ENCODE results near the gene CD63.

DNA sequence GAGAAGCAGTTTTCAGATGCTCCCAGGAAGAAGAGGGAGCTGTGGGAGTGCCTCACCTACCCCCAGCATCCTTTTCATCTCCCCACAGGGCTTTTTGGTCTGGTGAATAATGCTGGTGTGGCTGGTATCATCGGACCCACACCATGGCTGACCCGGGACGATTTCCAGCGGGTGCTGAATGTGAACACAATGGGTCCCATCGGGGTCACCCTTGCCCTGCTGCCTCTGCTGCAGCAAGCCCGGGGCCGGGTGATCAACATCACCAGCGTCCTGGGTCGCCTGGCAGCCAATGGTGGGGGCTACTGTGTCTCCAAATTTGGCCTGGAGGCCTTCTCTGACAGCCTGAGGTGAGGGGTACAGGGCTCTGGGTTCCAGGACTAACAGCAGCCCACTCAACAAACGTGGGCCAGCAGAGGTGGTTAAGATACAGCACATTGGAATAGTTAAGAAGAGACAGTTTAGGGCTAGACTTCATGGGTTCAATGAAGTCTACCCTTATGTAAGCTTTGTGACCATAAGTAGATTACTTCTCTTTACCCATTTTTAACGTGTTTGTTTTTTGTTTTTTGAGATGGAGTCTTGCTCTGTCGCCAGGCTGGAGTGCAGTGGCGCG is 7.1 kb downstream of the CD63 start:
- TF ChIP-seq, protein P1, sequence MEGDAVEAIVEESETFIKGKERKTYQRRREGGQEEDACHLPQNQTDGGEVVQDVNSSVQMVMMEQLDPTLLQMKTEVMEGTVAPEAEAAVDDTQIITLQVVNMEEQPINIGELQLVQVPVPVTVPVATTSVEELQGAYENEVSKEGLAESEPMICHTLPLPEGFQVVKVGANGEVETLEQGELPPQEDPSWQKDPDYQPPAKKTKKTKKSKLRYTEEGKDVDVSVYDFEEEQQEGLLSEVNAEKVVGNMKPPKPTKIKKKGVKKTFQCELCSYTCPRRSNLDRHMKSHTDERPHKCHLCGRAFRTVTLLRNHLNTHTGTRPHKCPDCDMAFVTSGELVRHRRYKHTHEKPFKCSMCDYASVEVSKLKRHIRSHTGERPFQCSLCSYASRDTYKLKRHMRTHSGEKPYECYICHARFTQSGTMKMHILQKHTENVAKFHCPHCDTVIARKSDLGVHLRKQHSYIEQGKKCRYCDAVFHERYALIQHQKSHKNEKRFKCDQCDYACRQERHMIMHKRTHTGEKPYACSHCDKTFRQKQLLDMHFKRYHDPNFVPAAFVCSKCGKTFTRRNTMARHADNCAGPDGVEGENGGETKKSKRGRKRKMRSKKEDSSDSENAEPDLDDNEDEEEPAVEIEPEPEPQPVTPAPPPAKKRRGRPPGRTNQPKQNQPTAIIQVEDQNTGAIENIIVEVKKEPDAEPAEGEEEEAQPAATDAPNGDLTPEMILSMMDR (IDR thresholded peaks at IDR 0.05): no peak
- TF ChIP-seq, protein P2, sequence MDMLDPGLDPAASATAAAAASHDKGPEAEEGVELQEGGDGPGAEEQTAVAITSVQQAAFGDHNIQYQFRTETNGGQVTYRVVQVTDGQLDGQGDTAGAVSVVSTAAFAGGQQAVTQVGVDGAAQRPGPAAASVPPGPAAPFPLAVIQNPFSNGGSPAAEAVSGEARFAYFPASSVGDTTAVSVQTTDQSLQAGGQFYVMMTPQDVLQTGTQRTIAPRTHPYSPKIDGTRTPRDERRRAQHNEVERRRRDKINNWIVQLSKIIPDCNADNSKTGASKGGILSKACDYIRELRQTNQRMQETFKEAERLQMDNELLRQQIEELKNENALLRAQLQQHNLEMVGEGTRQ (CRISPR knock-in tag; IDR thresholded peaks at IDR 0.05): no peak
- TF ChIP-seq, protein P3, sequence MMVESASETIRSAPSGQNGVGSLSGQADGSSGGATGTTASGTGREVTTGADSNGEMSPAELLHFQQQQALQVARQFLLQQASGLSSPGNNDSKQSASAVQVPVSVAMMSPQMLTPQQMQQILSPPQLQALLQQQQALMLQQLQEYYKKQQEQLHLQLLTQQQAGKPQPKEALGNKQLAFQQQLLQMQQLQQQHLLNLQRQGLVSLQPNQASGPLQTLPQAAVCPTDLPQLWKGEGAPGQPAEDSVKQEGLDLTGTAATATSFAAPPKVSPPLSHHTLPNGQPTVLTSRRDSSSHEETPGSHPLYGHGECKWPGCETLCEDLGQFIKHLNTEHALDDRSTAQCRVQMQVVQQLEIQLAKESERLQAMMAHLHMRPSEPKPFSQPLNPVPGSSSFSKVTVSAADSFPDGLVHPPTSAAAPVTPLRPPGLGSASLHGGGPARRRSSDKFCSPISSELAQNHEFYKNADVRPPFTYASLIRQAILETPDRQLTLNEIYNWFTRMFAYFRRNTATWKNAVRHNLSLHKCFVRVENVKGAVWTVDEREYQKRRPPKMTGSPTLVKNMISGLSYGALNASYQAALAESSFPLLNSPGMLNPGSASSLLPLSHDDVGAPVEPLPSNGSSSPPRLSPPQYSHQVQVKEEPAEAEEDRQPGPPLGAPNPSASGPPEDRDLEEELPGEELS (CRISPR knock-in tag; IDR thresholded peaks at IDR 0.05): no peak
- TF ChIP-seq SOX15 (CRISPR knock-in tag; IDR thresholded peaks at IDR 0.05) (no peak), ZBTB21 (CRISPR knock-in tag; IDR thresholded peaks at IDR 0.05; ENCODE audit: borderline replicate concordance) (no peak)
- TF ChIP-seq, protein P4, sequence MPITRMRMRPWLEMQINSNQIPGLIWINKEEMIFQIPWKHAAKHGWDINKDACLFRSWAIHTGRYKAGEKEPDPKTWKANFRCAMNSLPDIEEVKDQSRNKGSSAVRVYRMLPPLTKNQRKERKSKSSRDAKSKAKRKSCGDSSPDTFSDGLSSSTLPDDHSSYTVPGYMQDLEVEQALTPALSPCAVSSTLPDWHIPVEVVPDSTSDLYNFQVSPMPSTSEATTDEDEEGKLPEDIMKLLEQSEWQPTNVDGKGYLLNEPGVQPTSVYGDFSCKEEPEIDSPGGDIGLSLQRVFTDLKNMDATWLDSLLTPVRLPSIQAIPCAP (CRISPR knock-in tag; IDR thresholded peaks at IDR 0.05): no peak

Measured in WTC11 (cell line).